Measurements from ENCODE around the gene SLX9.

DNA sequence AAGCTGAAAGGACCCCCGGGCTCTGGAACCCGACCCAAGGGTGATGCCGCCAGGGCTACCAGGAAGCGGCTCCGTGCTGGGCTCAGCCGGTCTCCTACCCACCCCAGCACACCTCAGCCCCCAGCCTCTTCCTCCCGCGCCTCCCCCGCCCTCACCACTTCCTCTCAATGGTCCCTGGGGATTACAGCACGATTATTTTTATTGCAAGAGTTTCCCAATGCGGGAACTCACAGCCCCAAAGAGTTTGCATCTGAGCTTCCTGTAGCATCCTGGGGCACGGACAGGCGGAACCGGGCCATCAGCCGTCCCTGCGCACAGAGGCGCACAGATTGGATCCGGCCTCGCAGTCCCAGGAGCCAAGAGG is 8.7 kb upstream of the SLX9 start:
- no peak for TF ChIP-seq CTCF (IDR thresholded peaks at IDR 0.05; ENCODE audit: borderline replicate concordance, extremely low read depth, low read length, poor library complexity, severe bottlenecking)
- TF ChIP-seq EZH2 (IDR thresholded peaks at IDR 0.05; ENCODE audit: borderline replicate concordance, low read depth, low read length, severe bottlenecking) = no peak

All from DND-41 (cell line).